ENCODE data around the gene ONECUT1.

Gene ONECUT1

DNA sequence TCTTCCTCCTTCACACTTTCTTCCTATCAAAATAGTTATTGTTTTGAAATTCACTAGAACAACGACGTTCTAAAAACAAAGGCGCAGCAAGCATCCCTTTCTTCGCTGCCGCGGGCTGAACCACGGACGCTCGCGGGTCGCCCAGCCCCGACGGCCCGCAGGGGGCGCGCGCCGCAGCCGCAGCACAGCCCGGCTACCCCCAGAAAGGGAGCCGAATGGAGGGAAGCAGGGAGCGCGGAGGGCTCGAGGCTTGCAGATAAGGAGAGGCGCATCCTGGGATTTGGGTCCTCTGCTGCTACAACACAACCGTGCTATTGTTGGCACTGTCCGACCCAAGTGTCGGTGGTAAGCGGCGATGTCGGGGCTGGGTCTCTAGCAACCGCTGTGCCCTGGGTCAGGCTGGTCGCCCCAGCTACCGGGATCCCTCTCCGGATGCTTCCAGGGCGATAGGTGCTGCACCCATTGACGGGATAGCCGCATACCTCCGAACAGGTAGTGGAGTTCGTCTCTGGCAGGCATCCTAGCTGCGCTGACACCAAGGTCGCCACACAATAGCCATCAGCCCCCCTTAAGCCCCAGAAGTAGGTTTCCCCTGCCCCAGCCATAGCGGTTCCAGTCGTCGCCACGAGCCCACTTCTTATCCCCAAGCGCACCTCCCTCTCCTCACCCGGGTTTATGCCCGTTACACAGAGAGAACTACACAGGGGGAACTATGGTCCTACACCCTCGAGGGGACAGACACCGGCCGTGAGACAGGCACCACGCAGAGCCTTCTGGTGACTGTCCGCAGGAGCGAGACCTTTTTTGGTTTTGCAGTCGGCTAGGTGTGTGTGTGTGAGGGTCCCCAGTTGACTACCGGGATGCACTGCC is 6.0 kb downstream of the ONECUT1 start:
- no peak for FAIRE-seq
- no peak for DNase-seq (ENCODE audit: insufficient read length, low spot score)
- TF ChIP-seq PAX5 (IDR thresholded peaks at IDR 0.05; ENCODE audit: insufficient read depth, low read length, severe bottlenecking) (no peak), POU2F2 (IDR thresholded peaks at IDR 0.05; ENCODE audit: low read depth, low read length) (no peak), TAF1 (IDR thresholded peaks at IDR 0.05; ENCODE audit: low read depth, low read length) (no peak), SPI1 (IDR thresholded peaks at IDR 0.05; ENCODE audit: low read depth, low read length) (no peak), POLR2AphosphoS5 (IDR thresholded peaks at IDR 0.05; ENCODE audit: low read depth, low read length) (no peak), POLR2A (IDR thresholded peaks at IDR 0.05; ENCODE audit: low read depth, low read length) (no peak)

DNA sequence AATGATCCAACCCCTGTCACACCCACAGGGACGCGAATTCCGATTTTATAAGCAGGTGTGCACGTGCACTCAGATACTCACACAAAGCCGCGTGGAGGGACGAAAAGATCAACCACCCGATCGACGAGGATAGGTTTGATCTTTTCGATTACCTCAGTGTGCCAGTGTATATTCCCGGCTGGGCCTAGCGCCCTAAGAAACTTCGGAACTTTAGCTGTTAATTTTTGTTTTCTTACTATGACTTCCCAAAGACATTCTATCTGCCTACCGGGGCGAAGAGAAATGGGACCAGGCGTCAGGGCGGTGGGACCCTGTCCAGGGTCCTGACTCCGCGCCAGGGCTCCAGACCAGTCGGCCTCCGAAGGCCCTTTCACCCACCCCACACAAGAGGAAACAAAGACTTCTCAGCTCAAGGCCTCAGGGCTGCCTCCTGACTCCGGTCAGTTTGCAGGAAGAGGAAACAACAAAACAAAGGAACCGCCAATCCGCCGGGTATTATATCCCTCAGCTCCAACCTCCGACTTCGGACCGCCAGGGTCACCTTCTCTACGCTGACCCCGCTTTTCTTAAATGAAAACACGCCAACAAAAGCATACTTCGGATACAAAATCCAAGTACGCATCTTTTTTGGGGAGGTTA is 6.8 kb downstream of the ONECUT1 start:
- TF ChIP-seq POLR2A (IDR thresholded peaks at IDR 0.05; ENCODE audit: low read depth, low read length) (no peak), SPI1 (IDR thresholded peaks at IDR 0.05; ENCODE audit: low read depth, low read length) (no peak), POLR2AphosphoS5 (IDR thresholded peaks at IDR 0.05; ENCODE audit: low read depth, low read length) (no peak), POU2F2 (IDR thresholded peaks at IDR 0.05; ENCODE audit: low read depth, low read length) (no peak), PAX5 (IDR thresholded peaks at IDR 0.05; ENCODE audit: insufficient read depth, low read length, severe bottlenecking) (no peak), TAF1 (IDR thresholded peaks at IDR 0.05; ENCODE audit: low read depth, low read length) (no peak)
- FAIRE-seq: no peak
- no peak for DNase-seq (ENCODE audit: insufficient read length, low spot score)

DNA sequence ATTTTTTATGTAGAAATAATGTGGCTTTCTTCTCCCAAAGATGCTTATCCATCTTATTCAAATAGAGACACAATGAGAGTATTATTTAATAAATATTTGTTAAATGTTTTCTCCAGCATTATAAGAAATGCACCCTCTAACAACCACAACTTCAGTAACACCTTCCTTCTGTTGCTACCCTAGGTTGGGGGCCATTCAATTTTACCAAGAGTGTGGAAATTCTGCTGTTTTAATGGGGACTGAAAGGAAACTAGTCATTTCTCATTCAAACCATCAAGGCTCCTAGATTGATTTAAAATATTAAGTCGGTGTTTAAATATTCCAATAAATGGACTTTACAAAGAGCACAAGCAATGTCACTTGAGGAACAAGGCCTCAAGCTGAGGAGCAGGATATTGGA is 7.6 kb downstream of the ONECUT1 start:
- FAIRE-seq (no peak), DNase-seq (ENCODE audit: insufficient read length, low spot score) (no peak)
- TF ChIP-seq POLR2AphosphoS5 (IDR thresholded peaks at IDR 0.05; ENCODE audit: low read depth, low read length): no peak
- no peak for TF ChIP-seq SPI1 (IDR thresholded peaks at IDR 0.05; ENCODE audit: low read depth, low read length)
- TF ChIP-seq POLR2A (IDR thresholded peaks at IDR 0.05; ENCODE audit: low read depth, low read length): no peak
- TF ChIP-seq TAF1 (IDR thresholded peaks at IDR 0.05; ENCODE audit: low read depth, low read length): no peak
- no peak for TF ChIP-seq PAX5 (IDR thresholded peaks at IDR 0.05; ENCODE audit: insufficient read depth, low read length, severe bottlenecking)

DNA sequence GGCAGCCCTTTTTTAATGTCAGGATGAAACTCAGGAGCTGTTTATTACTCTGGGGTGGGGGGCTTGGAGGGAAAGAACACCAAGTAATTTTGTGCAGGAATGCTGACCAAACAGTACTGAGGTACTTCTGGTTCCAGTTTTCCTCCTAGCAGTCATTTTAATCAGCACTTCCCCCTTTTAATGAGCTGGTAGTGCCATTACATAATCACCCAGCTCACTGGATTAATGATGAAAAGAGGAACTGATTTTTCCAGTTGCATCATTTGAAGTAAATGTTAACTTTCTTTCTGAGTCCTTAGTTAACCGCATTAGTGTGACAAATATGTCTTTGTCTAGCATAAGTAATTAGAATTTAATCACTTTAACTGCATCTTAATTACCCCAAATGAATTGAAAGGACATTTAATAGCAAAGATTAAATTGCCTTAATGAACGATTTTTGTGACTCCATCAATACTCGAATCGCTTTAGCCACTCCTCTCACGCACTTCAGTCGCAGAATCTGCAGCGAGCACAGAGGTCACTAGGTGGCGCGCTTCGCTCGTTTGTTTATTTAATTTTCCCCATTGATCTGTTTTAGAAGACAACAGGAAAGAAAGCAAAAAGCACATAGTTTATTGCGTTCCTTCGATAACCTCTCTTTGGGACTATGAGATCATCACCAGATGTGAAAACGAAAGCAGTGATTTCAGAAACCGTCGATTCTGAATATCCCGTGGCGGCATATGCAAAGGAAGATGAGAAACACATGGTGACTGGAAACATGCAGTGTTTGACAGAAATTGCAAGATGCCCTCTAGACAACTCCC is 9.8 kb downstream of the ONECUT1 start:
- peak; percentile 85 for FAIRE-seq
- DNase-seq (ENCODE audit: insufficient read length, low spot score): no peak
- TF ChIP-seq PAX5 (IDR thresholded peaks at IDR 0.05; ENCODE audit: insufficient read depth, low read length, severe bottlenecking) (no peak), SPI1 (IDR thresholded peaks at IDR 0.05; ENCODE audit: low read depth, low read length) (peak; percentile 98), POU2F2 (IDR thresholded peaks at IDR 0.05; ENCODE audit: low read depth, low read length) (peak; percentile 58; the same call in 1 of the 2 replicates)

DNA sequence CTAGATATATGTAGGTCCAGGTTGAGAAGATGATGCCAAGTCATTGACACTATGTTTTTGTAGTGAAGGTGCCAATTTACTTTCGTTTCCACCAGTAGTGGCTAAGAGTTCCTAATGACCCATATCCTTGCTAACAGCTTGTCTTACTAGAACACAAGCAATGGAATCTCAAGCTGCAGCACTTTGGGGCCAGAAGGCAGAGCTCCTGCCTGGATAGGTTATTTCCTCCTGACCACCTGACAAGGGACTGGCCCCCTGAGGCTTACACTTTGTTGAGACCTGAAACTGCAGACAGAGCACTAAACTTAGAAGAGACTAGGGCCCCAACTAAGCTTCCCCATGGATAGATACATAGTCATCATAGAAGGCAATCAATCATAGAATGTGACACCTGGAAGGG is 11.7 kb downstream of the ONECUT1 start:
- TF ChIP-seq POLR2AphosphoS5 (IDR thresholded peaks at IDR 0.05; ENCODE audit: low read depth, low read length) (no peak), POU2F2 (IDR thresholded peaks at IDR 0.05; ENCODE audit: low read depth, low read length) (no peak), POLR2A (IDR thresholded peaks at IDR 0.05; ENCODE audit: low read depth, low read length) (no peak), SPI1 (IDR thresholded peaks at IDR 0.05; ENCODE audit: low read depth, low read length) (no peak), TAF1 (IDR thresholded peaks at IDR 0.05; ENCODE audit: low read depth, low read length) (no peak), PAX5 (IDR thresholded peaks at IDR 0.05; ENCODE audit: insufficient read depth, low read length, severe bottlenecking) (no peak)
- DNase-seq (ENCODE audit: insufficient read length, low spot score): no peak
- no peak for FAIRE-seq

DNA sequence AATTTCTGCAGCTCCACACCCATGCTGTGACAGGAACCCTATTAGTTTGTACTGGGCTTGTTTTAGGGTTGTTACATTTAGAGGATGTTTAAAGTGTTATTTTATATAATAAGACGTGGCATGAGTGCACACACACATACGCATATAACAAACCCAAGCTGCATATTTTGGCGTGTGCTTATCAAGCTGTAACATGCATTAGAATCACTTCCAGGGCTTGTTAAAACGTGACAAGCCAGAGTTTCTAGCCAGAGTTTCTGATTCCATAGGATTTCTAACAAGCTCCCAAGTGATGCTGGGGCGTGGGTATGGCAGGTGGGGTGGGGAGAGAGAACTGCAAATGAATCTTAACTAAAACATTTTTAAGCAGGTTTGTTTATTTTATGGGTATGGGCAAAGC is 17.4 kb downstream of the ONECUT1 start:
- FAIRE-seq: no peak
- TF ChIP-seq PAX5 (IDR thresholded peaks at IDR 0.05; ENCODE audit: insufficient read depth, low read length, severe bottlenecking) (no peak), TAF1 (IDR thresholded peaks at IDR 0.05; ENCODE audit: low read depth, low read length) (no peak), POLR2AphosphoS5 (IDR thresholded peaks at IDR 0.05; ENCODE audit: low read depth, low read length) (no peak), POLR2A (IDR thresholded peaks at IDR 0.05; ENCODE audit: low read depth, low read length) (no peak), SPI1 (IDR thresholded peaks at IDR 0.05; ENCODE audit: low read depth, low read length) (no peak), POU2F2 (IDR thresholded peaks at IDR 0.05; ENCODE audit: low read depth, low read length) (no peak)
- DNase-seq (ENCODE audit: insufficient read length, low spot score): no peak

DNA sequence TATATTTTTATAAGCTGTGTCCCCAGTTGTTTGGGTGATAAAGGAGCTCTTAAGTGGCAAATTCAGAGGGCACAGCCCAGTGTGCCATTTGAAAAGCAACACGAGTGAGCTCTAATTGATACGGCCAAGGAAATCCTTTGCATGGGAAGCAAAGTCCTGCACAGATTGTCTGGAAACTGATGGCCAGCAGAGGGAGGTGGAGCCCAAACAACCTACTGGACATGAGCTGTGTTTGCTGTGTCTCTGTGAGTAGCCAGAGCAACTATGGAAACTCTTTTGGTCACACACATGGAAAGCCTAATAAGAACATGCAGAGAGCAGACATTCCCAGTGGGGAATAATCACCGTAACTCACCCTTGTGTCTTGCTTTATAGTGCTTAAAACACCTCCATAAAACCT is 24.4 kb downstream of the ONECUT1 start:
- no peak for FAIRE-seq
- no peak for TF ChIP-seq PAX5 (IDR thresholded peaks at IDR 0.05; ENCODE audit: insufficient read depth, low read length, severe bottlenecking)
- TF ChIP-seq TAF1 (IDR thresholded peaks at IDR 0.05; ENCODE audit: low read depth, low read length): no peak
- TF ChIP-seq POU2F2 (IDR thresholded peaks at IDR 0.05; ENCODE audit: low read depth, low read length): no peak
- TF ChIP-seq SPI1 (IDR thresholded peaks at IDR 0.05; ENCODE audit: low read depth, low read length): no peak
- TF ChIP-seq POLR2AphosphoS5 (IDR thresholded peaks at IDR 0.05; ENCODE audit: low read depth, low read length): no peak
- TF ChIP-seq POLR2A (IDR thresholded peaks at IDR 0.05; ENCODE audit: low read depth, low read length): no peak
- DNase-seq (ENCODE audit: insufficient read length, low spot score): no peak

DNA sequence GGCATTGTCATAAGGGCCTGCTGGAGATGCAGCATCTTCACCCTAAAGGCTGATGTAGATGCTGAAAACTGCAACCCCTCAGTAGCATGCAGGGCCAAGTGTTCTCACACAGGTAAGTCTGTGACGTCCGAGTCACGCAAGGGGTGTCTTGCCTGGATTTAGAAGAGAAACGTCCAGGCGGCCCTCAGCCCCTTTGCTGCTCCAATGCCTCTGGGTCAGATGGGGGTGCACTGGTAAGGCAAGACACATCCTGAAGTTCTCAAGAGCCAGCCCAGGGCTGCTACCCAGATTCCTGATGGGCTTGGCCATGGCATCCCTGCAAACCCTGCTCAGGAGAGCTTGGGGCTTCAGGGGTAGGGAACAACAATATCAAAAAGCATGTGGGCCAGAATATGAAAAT is 25.4 kb downstream of the ONECUT1 start:
- TF ChIP-seq POLR2AphosphoS5 (IDR thresholded peaks at IDR 0.05; ENCODE audit: low read depth, low read length): no peak
- TF ChIP-seq POU2F2 (IDR thresholded peaks at IDR 0.05; ENCODE audit: low read depth, low read length): no peak
- TF ChIP-seq SPI1 (IDR thresholded peaks at IDR 0.05; ENCODE audit: low read depth, low read length): no peak
- DNase-seq (ENCODE audit: insufficient read length, low spot score) (no peak), FAIRE-seq (no peak)

DNA sequence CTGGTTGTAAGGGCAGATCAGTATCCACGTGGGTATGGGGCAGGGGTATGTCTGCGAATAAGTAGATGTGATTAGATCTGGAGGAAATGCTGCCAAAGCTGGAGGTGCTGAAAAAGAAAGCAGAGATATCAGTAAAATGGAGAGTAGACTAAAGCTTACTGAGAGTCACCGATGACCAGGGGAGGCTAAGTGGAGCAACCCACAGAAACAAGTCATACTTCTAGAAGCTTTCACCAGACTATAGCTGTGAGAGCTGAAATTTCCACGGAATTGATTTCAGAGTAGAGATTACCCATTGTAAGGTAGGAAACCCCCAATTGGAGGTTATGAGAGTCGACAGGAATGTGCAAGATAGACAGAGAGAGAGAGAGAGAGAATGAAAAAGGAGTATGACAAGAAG is 27.5 kb downstream of the ONECUT1 start:
- no peak for FAIRE-seq
- TF ChIP-seq POLR2A (IDR thresholded peaks at IDR 0.05; ENCODE audit: low read depth, low read length) (no peak), POU2F2 (IDR thresholded peaks at IDR 0.05; ENCODE audit: low read depth, low read length) (no peak), PAX5 (IDR thresholded peaks at IDR 0.05; ENCODE audit: insufficient read depth, low read length, severe bottlenecking) (no peak), TAF1 (IDR thresholded peaks at IDR 0.05; ENCODE audit: low read depth, low read length) (no peak), POLR2AphosphoS5 (IDR thresholded peaks at IDR 0.05; ENCODE audit: low read depth, low read length) (no peak), SPI1 (IDR thresholded peaks at IDR 0.05; ENCODE audit: low read depth, low read length) (no peak)
- DNase-seq (ENCODE audit: insufficient read length, low spot score): no peak
